GM23338 (cell line): ENCODE measurements around the gene LINC00305.

Source experiments
- CTCF ChIP-seq, 2 experiments: fragments of 200-600 bp in 1 of 2; sonication (generic) in 1 of 2; conservative IDR thresholded peaks; 2 replicates each; pipeline versions ENCODE4 v1.5.1 to v1.6.1; 2016 to 2017; ENCODE audit warnings: antibody characterized with exemption in 2 of 2, low read depth in 2 of 2, mild to moderate bottlenecking in 2 of 2, moderate library complexity in 1 of 2
- EZH2 ChIP-seq: fragments of 200-600 bp; sonication (generic); IDR thresholded peaks from one replicate; pipeline ENCODE4 v1.8.0; 2017; ENCODE audit warnings: antibody characterized with exemption, mild to moderate bottlenecking, low read depth; ENCODE audit not compliant: unreplicated experiment
- EZH2phosphoT487 ChIP-seq: fragments of 200-600 bp; sonication (generic); IDR thresholded peaks from one replicate; pipeline ENCODE4 v1.8.1; 2018; ENCODE audit warnings: antibody characterized with exemption; ENCODE audit not compliant: unreplicated experiment
- NANOG ChIP-seq: IDR thresholded peaks from 2 replicates; pipeline ENCODE4 v1.6.1; 2016; ENCODE audit warnings: antibody characterized with exemption, borderline replicate concordance
- POLR2AphosphoS5 ChIP-seq: IDR thresholded peaks from 2 replicates; pipeline ENCODE4 v1.6.1; 2016; ENCODE audit warnings: antibody characterized with exemption, low read depth
- STAT1 ChIP-seq: IDR thresholded peaks from one replicate; pipeline ENCODE4 v1.6.1; 2016; ENCODE audit warnings: antibody characterized with exemption; ENCODE audit not compliant: unreplicated experiment
- ZNF462 ChIP-seq: fragments of 250-450 bp; sonication (Bioruptor Pico); IDR thresholded peaks from 2 replicates; pipeline ENCODE4 v1.5.0; 2020; ENCODE audit warnings: mild to moderate bottlenecking, moderate library complexity

GRCh38 chr18:64127172-64127571 is 21.7 kb downstream of the LINC00305 start:
- TF ChIP-seq CTCF (conservative IDR thresholded peaks at IDR 0.05; ENCODE audit: low read depth in 2 of 2): no peak
- no peak for TF ChIP-seq EZH2
- no peak for TF ChIP-seq POLR2AphosphoS5
- no peak for TF ChIP-seq NANOG
- TF ChIP-seq EZH2phosphoT487: no peak
- no peak for TF ChIP-seq ZNF462 (CRISPR knock-in tag)
- TF ChIP-seq STAT1: no peak
